HG03460 (cell line): ENCODE results near the gene PRSS21.

Experiments used
- ATAC-seq: cut with Tn5 transposase; IDR thresholded peaks from one replicate; pipeline ENCODE4 v1.9.1; 2021; ENCODE audit not compliant: unreplicated experiment

PRSS21 gene

DNA sequence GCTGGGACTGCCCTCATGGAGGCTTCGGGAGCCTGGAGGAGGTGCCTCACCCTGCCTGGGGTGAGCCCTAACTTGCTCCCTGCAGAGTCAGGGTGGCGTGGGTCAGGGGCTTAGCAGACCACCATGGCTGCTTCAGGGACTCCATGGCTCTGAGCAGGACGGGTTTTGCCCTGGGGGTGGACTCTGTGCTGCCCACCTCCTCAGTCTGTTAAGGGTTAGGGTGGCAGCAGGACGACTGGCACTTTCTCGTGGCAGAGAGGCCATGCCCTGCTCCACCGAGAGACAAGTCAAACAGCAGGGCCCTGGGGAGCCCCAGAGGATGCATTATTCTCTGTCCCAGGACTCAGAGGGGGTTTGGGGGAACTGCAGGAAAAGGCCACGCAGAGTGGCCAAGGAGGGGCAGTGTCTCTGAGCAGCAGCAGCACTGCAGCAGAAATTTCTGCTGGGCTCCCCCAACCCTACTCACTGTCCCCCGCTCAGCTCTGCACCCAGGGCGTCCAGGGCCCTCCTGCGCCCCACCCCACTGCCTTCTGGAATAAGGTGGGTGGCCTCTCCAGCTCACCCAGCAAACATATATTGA lies 42.7 kb downstream of the PRSS21 start:
- no peak for ATAC-seq

GRCh38 chr16:2860826-2861567 lies 44.0 kb downstream of the PRSS21 start:
- no peak for ATAC-seq

DNA sequence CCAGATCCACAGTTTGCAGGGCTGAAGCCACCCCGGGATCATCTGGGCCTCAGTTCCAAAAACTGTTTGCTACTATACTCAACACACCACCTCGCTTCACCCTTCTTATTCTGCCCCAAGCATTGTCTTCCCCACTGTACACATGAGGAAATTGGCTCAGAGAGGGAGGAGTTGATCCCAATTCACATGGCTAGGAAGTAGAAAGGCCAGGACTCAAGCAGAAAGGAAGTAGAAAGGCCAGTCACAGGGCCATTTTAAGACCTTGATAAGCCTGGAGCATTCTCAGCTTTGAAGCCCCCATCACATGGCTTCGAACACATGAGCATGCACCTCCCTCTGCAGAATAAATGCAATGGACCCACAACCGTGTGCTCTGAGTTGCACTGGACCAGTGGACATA lies 48.6 kb downstream of the PRSS21 start:
- ATAC-seq = no peak

GRCh38 chr16:2866431-2866830 lies 49.4 kb downstream of the PRSS21 start:
- no peak for ATAC-seq

DNA sequence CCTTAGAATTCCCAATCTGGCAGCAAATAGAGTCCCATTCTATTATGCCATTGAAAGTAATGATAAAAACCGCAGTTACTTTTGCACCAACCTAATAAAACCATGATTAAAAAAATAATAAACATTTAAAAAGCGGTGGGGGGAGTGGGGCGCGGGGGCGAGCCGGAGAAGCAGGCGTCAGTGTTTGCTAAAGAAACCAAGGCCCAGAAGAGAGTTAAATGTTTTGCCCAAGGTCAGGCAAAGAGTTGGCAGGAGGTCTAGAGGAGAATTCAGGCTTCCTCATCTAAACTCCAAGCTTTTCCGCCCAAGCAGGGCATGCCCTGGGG lies 50.6 kb downstream of the PRSS21 start:
- ATAC-seq = no peak

DNA sequence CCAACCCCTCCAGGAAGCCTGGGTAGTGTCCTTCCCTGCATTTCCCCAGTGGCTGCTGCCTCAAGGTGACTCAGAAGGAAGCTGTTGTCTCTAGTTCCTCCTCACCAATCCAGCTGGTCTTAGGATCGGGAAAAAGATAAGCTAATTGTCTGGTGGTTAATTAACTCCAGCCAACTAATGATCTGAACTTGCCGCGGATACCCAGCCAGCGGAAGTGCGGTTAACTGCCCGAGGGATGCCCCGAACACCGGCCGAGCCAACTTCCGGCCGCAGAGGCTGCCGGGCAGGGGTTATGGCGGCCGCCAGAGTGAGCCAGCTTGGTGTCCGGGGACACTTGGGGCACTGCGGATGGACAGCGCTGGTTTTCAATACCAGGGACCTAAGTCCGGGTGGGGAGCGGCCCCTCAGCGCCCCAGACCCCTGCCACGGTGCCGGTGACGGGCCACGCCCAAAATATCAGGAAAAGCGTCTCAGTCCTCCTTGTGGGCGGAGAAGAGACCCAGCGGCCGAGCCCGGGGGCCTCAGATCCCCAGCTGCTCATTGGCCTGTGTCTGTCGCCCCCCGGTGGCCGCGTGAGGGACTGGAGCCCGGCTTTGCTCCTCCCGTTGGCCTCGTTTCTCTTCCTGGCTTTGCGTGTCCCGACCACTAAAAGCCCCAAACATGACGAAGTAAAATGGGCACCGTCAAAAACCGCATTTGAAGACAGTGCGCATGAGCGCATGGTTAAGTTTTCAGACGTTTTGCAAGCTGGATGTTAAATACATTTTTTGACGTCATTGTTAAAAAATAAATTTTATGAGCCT lies 51.2 kb downstream of the PRSS21 start:
- peak; percentile 86 for ATAC-seq
